Transverse colon (tissue), 4 donors: ENCODE measurements around the gene CEND1.

Source experiments
- CTCF ChIP-seq, 5 experiments: fragments of 200-600 bp in 3 of 5; fragments of 450-650 bp in 2 of 5; sonication (generic) in 3 of 5; IDR thresholded peaks; 1 replicate in 2 of 5; 2 replicates in 3 of 5; pipeline ENCODE4 v1.5.1; 2016 to 2017; ENCODE audit warnings: antibody characterized with exemption in 5 of 5, inconsistent platforms in 3 of 5, mild to moderate bottlenecking in 2 of 5, moderate library complexity in 1 of 5
- EP300 ChIP-seq: sonication (generic); formaldehyde crosslinking; IDR thresholded peaks from one replicate; pipeline ENCODE4 v1.6.1; 2017; ENCODE audit warnings: antibody characterized with exemption, low read depth
- POLR2A ChIP-seq: fragments of 450-650 bp; IDR thresholded peaks from one replicate; pipeline ENCODE4 v1.6.1; 2016; ENCODE audit warnings: antibody characterized with exemption, mild to moderate bottlenecking, moderate library complexity
- POLR2AphosphoS5 ChIP-seq, 3 donors: sonication (generic); formaldehyde crosslinking; IDR thresholded peaks; one replicate each; pipeline ENCODE4 v1.6.1; 2016; ENCODE audit warnings: antibody characterized with exemption in 3 of 3

GRCh38 chr11:836274-836673 lies 46.4 kb upstream of the CEND1 start:
- TF ChIP-seq POLR2A (no peak), CTCF (IDR thresholded peaks at IDR 0.05) (no peak), POLR2AphosphoS5 (IDR thresholded peaks at IDR 0.05) (no peak), EP300 (no peak)
